GM12878 (cell line): ENCODE data around the gene KRTAP6-3. TPM values are rescaled to one million over a fixed set of nuclear protein-coding genes. Genes with fewer than 3 reads are reported as not detected.

ENCODE experiments used
- ATAC-seq: fragments of 200-7000 bp; cut with Tn5 transposase; 3 replicates; pipeline ENCODE4 v1.9.1; 2020; ENCODE audit warnings: mild to moderate bottlenecking, moderate library complexity
- BruUV-seq: library from RNA; stranded (reverse); fragments of 400-500 nt; replicated peaks from 2 replicates; lab custom pipeline; 2021; lab: Mats Ljungman, UMichigan
- CTCF ChIA-PET: fragments of 300-600 bp; sonication (Branson Sonifier 250); formaldehyde crosslinking; extraction: SDS; loops from one replicate; lab custom pipeline; 2021; ENCODE audit warnings: inconsistent platforms; lab: Yijun Ruan, JAX
- POLR2A ChIA-PET: fragments of 350-600 bp; formaldehyde crosslinking; extraction: SDS; loops from one replicate; lab custom pipeline; 2021; ENCODE audit warnings: inconsistent platforms; lab: Charles Lee
- RAD21 ChIA-PET: fragments of 300-600 bp; sonication (Branson Sonifier 250); formaldehyde crosslinking; loops from one replicate; lab custom pipeline; 2023; ENCODE audit warnings: antibody characterized with exemption; ENCODE audit not compliant: unreplicated experiment; lab: Charles Lee
- SMC1A ChIA-PET: fragments of 300-600 bp; sonication (Branson Sonifier 250); formaldehyde crosslinking; loops from one replicate; lab custom pipeline; 2023; ENCODE audit not compliant: unreplicated experiment, uncharacterized antibody; lab: Charles Lee
- DNase-seq: peaks from one replicate; pipeline ENCODE4 v3.0.0-alpha.2; 2011; ENCODE audit warnings: low read depth, low spot score
- FAIRE-seq: peaks from 3 replicates; lab custom pipeline; 2011; peaks lifted over from hg19 to GRCh38; lab: Jason Lieb, UNC
- H2AFZ ChIP-seq: 2 replicates; pipeline ENCODE4 v1.6.0; 2011; ENCODE audit warnings: low read depth, low read length, control low read depth; ENCODE audit not compliant: control insufficient read depth
- H3K27ac ChIP-seq: 2 replicates; pipeline ENCODE4 v1.5.1; 2011; ENCODE audit warnings: control low read depth; ENCODE audit not compliant: control insufficient read depth, insufficient read depth
- H3K27me3 ChIP-seq, 2 experiments: replicated peaks in 1 of 2; 2 replicates each; pipeline versions ENCODE4 v1.6.0 to v1.6.1; 2011; ENCODE audit warnings: low read length in 1 of 2; ENCODE audit not compliant: control insufficient read depth in 2 of 2, insufficient read depth in 2 of 2
- H3K36me3 ChIP-seq, 2 experiments: 2 replicates each; pipeline ENCODE4 v1.5.1; 2011; ENCODE audit warnings: low read length in 1 of 2; ENCODE audit not compliant: control insufficient read depth in 2 of 2, insufficient read depth in 2 of 2
- H3K4me1 ChIP-seq: 2 replicates; pipeline ENCODE4 v1.6.1; 2011; ENCODE audit warnings: mild to moderate bottlenecking, low read length, moderate library complexity, mixed read lengths; ENCODE audit not compliant: control insufficient read depth, insufficient read depth
- H3K4me2 ChIP-seq: 2 replicates; pipeline ENCODE4 v1.6.0; 2011; ENCODE audit warnings: control low read depth; ENCODE audit not compliant: control insufficient read depth, insufficient read depth
- H3K4me3 ChIP-seq: fragments of 200-600 bp; sonication (generic); 2 replicates; pipeline ENCODE4 v1.5.1; 2016
- H3K79me2 ChIP-seq: 2 replicates; pipeline ENCODE4 v1.6.0; 2011; ENCODE audit warnings: low read length; ENCODE audit not compliant: control insufficient read depth, insufficient read depth
- H3K9ac ChIP-seq: 2 replicates; pipeline ENCODE4 v1.8.0; 2011; ENCODE audit warnings: low read length, control low read depth, mixed read lengths; ENCODE audit not compliant: control insufficient read depth, insufficient read depth
- H3K9me3 ChIP-seq: replicated peaks from 3 replicates; pipeline ENCODE4 v1.5.1; 2011; ENCODE audit warnings: mild to moderate bottlenecking, low read length; ENCODE audit not compliant: control insufficient read depth, insufficient read depth
- H4K20me1 ChIP-seq: 2 replicates; pipeline ENCODE4 v1.6.0; 2011; ENCODE audit not compliant: control insufficient read depth, insufficient read depth
- EED ChIP-seq: sonication (generic); IDR thresholded peaks from 2 replicates; pipeline ENCODE4 v1.6.1; 2016; ENCODE audit warnings: antibody characterized with exemption, low read depth
- EZH2 ChIP-seq: IDR thresholded peaks from 2 replicates; pipeline ENCODE4 v1.6.1; 2012; ENCODE audit warnings: low read depth, mild to moderate bottlenecking, control low read depth, inconsistent platforms, low read length, borderline replicate concordance; ENCODE audit not compliant: control insufficient read depth
- IKZF1 ChIP-seq: fragments of 450-650 bp; conservative IDR thresholded peaks from 2 replicates; pipeline ENCODE4 v1.6.1; 2017; ENCODE audit warnings: antibody characterized with exemption, mild to moderate bottlenecking
- IRF5 ChIP-seq: fragments of 450-650 bp; IDR thresholded peaks from 2 replicates; pipeline ENCODE4 v1.6.1; 2017; ENCODE audit warnings: borderline replicate concordance
- NR2F1 ChIP-seq: fragments of 450-650 bp; conservative IDR thresholded peaks from 2 replicates; pipeline ENCODE4 v1.6.1; 2017; ENCODE audit warnings: mild to moderate bottlenecking
- RELB ChIP-seq: fragments of 450-650 bp; IDR thresholded peaks from 2 replicates; pipeline ENCODE4 v1.6.1; 2017; ENCODE audit warnings: low read depth, mild to moderate bottlenecking, moderate library complexity
- REST ChIP-seq: IDR thresholded peaks from 2 replicates; pipeline ENCODE4 v1.6.1; 2012; ENCODE audit warnings: mild to moderate bottlenecking, low read depth, low read length
- TBL1XR1 ChIP-seq: IDR thresholded peaks from 2 replicates; pipeline ENCODE4 v1.6.1; 2012; ENCODE audit warnings: low read depth, low read length, improper control_type of control experiment
- in situ Hi-C: fragments of 300-500 bp; cut with MboI; formaldehyde crosslinking; loops from 9 replicates; pipeline ENCODE4 v1.14.3; 2018; ENCODE audit warnings: mixed read lengths
- intact Hi-C: fragments of 100-400 bp; cut with micrococcal nuclease; formaldehyde crosslinking; loops from one replicate; pipeline ENCODE4 v1.14.2; 2022; ENCODE audit not compliant: unreplicated experiment
- polyA plus RNA-seq, 11 experiments: library from polyadenylated mRNA; depleted of rRNA in 4 of 11; unstranded in 6 of 11; stranded (reverse) in 5 of 11; fragments of >200 nt; fragmentation: Nextera tagmentation in 4 of 11; fragmentation: Illumina TruSeq in 1 of 11; extraction: Ambion mirVana in 4 of 11; extraction: Trizol in 1 of 11; gene quantifications; 1 replicate in 1 of 11; 2 replicates in 10 of 11; pipeline versions ENCODE4 v1.2.1 to v1.2.3, GENCODE V29; 2011 to 2016; ENCODE audit warnings: inconsistent platforms in 2 of 11, missing spikeins in 2 of 11, low read depth in 1 of 11
- total RNA-seq, 4 experiments: library from RNA; depleted of rRNA in 3 of 4; stranded (reverse); fragments of >200 nt in 3 of 4; fragmentation: Illumina TruSeq in 1 of 4; extraction: Trizol in 1 of 4; gene quantifications; 2 replicates each; pipeline versions ENCODE4 v1.2.1 to v1.2.3, GENCODE V29; 2013 to 2021

KRTAP6-3 gene
- total and polyA plus RNA-seq, 10 of the 15 experiments (the other 5 are each of a cell fraction or from before 2014, with no cell fraction given): not detected

- Histone ChIP-seq H3K9ac (no peak overlapping the region), H3K4me1 (no peaks in the 10 kb centered on the region), H3K27me3 (no peaks in the 10 kb centered on the region), H2AFZ (no peak overlapping the region), H3K4me2 (no peak overlapping the region), H4K20me1 (no peaks in the 10 kb centered on the region), H3K36me3 (no peaks in the 10 kb centered on the region), H3K9me3 (no peaks in the 10 kb centered on the region), H3K79me2 (no peaks in the 10 kb centered on the region), H3K27ac (no peak overlapping the region), H3K4me3 (no peak overlapping the region)
- intact Hi-C loops: no loop called here
- CTCF ChIA-PET: no interaction called here
- DNase-seq (no peak), ATAC-seq (no peak), FAIRE-seq (no peak)
- TF ChIP-seq EZH2 (no peak), IKZF1 (no peak), EED (no peak), REST (no peak), IRF5 (no peak), NR2F1 (no peak), TBL1XR1 (no peak), RELB (no peak)
- BruUV-seq: no TSS peak
- in situ Hi-C loops: no loop called here
- RAD21 ChIA-PET: no interaction called here
- POLR2A ChIA-PET: no interaction called here
- SMC1A ChIA-PET: no interaction called here
Observed at GRCh38 chr21:30620080-30620479, 27.8 kb downstream of the KRTAP6-3 start.
